Neural progenitor cell (in vitro differentiated cells): ENCODE results near the gene ART1.

Experiments used
- CTCF ChIP-seq: fragments of 200-600 bp; sonication (generic); IDR thresholded peaks from 2 replicates; pipeline ENCODE4 v1.5.1; 2017; ENCODE audit warnings: antibody characterized with exemption, mild to moderate bottlenecking
- EZH2phosphoT487 ChIP-seq: fragments of 200-600 bp; sonication (generic); IDR thresholded peaks from 2 replicates; pipeline ENCODE4 v1.6.1; 2017; ENCODE audit warnings: antibody characterized with exemption

- TF ChIP-seq CTCF (no peak), EZH2phosphoT487 (no peak)
Observed at GRCh38 chr11:3637201-3637600, 7.7 kb upstream of the ART1 start.
